ENCODE measurements around the gene GIGYF2.

The GIGYF2 gene

DNA sequence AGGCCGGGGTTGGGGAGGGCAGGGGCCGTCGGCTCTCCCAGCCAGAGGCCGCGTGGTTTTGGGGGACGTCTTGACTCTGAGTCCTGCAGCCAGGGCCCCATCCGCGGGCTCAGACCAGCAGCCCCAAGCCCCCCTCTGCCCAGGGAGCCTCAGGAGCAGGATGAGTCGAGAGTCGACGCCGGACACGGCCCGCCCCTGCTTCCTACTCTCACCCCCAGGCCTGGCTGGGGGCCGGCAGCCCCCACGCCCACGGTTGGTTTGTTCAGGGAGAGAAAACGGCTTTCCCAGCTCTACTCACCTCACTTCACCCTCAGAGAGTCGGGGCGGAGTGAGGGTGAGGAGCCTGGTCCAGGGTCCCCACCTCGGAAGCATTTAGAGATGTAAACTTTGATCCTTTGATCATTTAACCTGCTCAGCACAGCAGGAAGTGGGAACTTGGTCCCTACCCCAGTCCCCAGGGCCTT, 179.9 kb downstream of the GIGYF2 start:
- TF ChIP-seq CTCF (IDR thresholded peaks at IDR 0.05; ENCODE audit: insufficient read depth, low read depth, low read length, missing control alignments), result no peak
- DNase-seq (ENCODE audit: low read depth), result no peak
- peak overlapping the region; percentile 8 for H3K4me3 ChIP-seq (ENCODE audit: low read length)

GRCh38 chr2:232877940-232878511, 180.9 kb downstream of the GIGYF2 start:
- no peak for DNase-seq (ENCODE audit: low read depth)
- no peak for TF ChIP-seq CTCF (IDR thresholded peaks at IDR 0.05; ENCODE audit: insufficient read depth, low read depth, low read length, missing control alignments)
- H3K4me3 ChIP-seq (ENCODE audit: low read length), result no peak overlapping the region

DNA sequence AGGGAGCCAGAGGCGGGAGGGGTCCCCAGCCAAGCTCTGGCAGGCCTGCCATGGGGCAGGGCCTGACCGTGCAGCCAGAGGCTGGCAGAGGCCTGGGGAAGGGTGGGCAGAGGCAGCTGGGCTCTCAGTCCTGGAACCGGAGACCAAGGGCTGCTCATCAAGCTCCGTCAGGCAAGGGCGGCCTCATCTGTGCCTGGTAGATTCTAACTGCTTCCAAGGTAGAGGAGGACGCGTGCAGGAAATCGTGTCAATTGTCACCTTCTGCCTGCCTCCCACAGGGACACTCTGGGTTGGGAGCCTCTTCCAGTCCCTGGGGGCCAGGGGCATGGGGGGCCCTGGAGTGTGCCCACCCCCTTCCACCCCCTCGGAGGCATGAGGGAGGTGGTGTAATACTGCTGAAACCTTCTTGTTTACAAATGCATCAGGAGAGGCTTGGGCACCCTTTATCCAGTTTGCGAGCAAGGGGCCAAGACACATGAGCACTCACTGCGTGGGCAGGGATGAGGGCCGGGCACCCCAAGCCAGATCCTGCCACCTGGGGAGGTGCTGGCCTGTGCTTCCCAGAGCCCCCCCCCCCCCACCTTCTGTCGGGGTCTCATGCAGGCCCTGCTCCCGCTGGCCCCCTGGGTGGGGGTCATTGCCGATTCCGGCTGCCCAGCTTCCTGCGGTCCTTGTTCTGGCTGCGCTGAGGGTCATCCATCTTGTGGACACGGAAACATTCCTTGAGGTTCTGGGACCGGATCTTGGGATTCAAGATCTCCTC, 181.9 kb downstream of the GIGYF2 start:
- DNase-seq (ENCODE audit: low read depth), result no peak
- no peak for TF ChIP-seq CTCF (IDR thresholded peaks at IDR 0.05; ENCODE audit: insufficient read depth, low read depth, low read length, missing control alignments)

GRCh38 chr2:232879618-232880494, 182.7 kb downstream of the GIGYF2 start:
- no peak for TF ChIP-seq CTCF (IDR thresholded peaks at IDR 0.05; ENCODE audit: insufficient read depth, low read depth, low read length, missing control alignments)
- no peak overlapping the region for H3K4me3 ChIP-seq (ENCODE audit: low read length)
- DNase-seq (ENCODE audit: low read depth), result no peak

More for the DNA sequence above, 181.9 kb downstream of the GIGYF2 start:
- no peak overlapping the region for H3K4me3 ChIP-seq (ENCODE audit: low read length)

DNA sequence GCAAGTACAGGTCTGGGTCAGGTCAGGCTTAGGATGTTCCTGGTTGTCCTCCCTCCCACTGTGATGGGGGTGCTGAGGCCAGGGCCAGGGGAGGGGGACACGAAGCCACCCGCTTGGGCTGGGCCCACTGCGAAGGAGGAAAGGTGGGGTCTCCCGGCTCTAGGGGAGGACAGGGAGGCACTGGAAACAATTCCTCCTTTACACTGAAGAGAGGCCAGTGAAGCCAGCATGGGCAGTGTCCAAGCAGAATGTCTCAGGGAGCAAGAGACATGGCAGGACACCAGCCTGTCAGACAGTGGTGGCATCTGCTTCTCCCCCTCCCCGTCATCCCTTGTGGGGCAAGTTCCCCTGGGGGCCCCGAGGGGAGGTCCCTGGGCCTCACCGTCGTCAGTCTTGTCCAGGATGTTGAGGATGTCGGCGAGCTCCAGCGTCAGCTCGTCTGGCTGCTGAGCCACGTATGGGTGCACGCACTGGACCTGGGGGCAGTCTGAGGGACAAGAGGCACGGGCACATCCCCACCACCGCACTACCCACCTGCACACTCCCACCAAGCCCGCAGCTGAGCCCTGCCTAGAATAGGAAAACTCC, 183.7 kb downstream of the GIGYF2 start:
- H3K4me3 ChIP-seq (ENCODE audit: low read length), result no peak overlapping the region
- DNase-seq (ENCODE audit: low read depth), result no peak
- no peak for TF ChIP-seq CTCF (IDR thresholded peaks at IDR 0.05; ENCODE audit: insufficient read depth, low read depth, low read length, missing control alignments)

DNA sequence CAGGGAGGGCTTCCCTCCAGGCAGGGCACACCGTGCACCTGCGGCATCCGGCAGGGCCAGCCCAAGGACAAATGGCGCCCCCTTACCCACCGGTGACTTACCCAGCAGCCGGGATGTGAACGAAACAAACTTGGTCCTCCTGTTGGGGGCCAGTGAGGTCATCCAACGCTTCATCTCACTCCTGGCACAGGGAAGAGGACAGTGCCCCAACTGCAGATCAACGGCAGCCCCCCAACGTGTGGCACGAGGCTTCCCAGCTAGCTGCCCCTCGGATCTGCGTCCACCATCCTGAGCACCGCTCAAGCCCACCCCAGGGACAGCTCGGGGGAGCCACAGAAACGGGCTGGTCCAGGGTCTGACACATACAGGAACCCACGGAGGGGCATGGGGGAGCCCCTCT, 185.0 kb downstream of the GIGYF2 start:
- DNase-seq (ENCODE audit: low read depth), result no peak
- no peak overlapping the region for H3K4me3 ChIP-seq (ENCODE audit: low read length)
- no peak for TF ChIP-seq CTCF (IDR thresholded peaks at IDR 0.05; ENCODE audit: insufficient read depth, low read depth, low read length, missing control alignments)

Data from epithelial cell of esophagus (primary cell).